NCI-H1694 treated with DMSO at 0.1 percent for 48 hours (cell line): Measurements from ENCODE around the gene KRTCAP2.
A peak's percentile ranks its signal among the peaks of the same experiment; 100 is the strongest.

ENCODE experiments used
- DNase-seq: peaks from one replicate; lab custom pipeline; 2025; lab: John Stamatoyannopoulos, UW

KRTCAP2 gene

GRCh38 chr1:155183775-155184221 is 10.7 kb upstream of the KRTCAP2 start:
- DNase-seq = no peak

- no peak for DNase-seq
These were observed 9.0 kb upstream of the KRTCAP2 start for GRCh38 chr1:155182052-155182550.

DNA sequence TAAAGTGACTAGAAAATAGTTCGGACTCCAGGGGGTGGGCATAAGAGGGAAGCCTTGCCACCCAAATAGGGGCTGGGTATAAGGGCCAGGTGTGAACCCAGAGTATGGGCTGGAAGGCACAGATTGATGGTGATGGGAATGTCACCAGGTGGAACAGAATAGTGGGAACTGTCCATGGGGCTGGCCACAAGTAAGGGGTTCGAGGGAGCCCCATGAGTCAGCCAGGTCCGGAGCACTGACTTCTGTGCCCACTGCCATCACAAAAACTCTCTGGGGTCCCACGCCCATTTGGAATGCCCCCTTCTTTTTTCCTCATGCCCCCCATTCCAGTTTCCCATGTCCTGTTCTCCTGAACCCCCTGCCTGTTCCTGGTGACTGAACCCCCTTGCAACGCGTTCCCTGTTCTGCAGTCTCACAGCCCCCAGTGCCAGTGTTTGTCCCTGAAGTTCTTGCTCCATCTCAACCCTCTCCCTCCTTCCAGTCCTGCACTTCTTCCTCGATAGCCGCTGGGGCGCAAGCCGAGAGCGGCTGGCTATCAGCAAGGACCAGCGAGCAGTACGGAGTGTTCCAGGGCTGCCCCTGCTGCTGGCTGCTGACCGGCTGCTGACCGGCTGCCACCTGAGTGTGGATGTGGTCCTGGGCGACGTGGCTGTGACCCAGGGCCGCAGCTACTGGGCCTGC is 8.4 kb upstream of the KRTCAP2 start:
- DNase-seq = no peak

- DNase-seq = no peak
These were observed 6.3 kb upstream of the KRTCAP2 start for GRCh38 chr1:155179112-155180031.

- DNase-seq = no peak
These were observed 5.5 kb upstream of the KRTCAP2 start for GRCh38 chr1:155178441-155179111.

- DNase-seq = no peak
These were observed 4.8 kb upstream of the KRTCAP2 start for GRCh38 chr1:155177918-155178281.

DNA sequence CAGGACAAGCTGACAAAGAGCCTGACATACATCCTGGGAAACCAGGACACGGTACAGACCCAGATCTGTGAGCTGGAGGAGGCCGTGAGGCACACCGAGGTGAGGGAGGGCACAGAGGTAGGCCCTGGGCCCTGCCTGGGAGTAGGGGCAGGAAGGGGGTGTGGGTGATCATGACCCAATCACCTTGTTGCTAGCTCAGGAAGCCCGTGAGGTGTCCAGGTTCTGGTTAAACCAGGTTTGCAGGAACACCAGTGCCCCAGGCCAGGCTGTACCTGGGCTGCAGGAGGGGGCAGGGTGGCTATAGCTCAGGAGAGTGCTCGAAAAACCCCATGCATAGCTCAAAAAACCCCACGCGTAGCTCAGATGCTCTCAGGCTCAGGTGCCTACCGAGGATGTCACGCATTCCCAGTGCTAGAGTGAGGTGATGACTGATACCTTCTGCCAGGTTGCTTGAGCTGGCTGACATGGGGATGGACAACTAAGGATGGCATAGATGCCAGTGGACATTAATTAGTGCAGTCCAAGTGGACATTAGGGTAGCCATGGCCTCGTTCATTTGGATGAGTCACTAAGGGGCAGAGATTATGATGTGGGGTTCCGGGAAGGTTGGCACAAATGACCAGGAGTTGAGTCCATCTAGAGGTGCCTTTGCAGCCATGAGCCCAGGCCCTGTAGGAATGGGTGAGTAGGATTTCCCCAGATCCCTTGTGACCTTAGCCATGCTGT is 4.3 kb upstream of the KRTCAP2 start:
- no peak for DNase-seq

DNA sequence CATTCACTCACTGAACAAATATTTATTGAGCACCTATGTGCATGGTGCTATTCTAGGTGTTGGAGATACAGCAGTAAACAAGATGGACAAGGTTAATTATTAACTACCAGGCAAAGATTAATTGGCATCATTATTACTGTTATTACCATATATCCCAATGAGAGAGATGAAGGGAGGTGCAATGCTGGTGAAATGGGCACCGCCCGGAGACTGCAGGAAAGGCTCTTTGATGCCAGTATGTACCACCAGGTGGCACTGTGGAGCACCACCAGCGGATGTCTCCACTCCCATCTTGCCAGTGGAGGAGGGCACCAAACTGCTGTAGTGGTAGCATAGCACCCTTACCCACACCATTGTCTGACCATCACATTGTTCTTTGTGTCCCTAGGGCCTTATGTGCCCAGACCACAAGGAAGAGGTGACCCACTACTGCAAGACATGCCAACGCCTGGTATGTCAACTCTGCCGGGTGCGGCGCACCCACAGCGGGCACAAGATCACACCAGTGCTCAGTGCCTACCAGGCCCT is 3.5 kb upstream of the KRTCAP2 start:
- peak; percentile 86 for DNase-seq

DNA sequence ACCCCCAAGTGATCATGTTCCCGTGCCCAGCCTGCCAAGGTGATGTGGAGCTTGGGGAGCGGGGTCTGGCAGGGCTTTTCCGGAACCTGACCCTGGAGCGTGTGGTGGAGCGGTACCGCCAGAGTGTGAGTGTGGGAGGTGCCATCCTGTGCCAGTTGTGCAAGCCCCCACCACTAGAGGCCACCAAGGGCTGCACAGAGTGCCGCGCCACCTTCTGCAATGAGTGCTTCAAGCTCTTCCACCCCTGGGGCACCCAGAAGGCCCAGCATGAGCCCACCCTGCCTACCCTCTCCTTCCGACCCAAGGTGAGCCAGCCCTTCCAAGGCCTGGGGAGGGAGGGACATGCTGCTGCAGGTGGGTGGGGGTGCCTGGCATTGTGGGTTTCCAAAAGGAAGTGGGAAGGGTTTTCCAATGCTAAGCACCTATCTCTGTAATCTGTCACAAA is 2.8 kb upstream of the KRTCAP2 start:
- peak; percentile 29 for DNase-seq

DNA sequence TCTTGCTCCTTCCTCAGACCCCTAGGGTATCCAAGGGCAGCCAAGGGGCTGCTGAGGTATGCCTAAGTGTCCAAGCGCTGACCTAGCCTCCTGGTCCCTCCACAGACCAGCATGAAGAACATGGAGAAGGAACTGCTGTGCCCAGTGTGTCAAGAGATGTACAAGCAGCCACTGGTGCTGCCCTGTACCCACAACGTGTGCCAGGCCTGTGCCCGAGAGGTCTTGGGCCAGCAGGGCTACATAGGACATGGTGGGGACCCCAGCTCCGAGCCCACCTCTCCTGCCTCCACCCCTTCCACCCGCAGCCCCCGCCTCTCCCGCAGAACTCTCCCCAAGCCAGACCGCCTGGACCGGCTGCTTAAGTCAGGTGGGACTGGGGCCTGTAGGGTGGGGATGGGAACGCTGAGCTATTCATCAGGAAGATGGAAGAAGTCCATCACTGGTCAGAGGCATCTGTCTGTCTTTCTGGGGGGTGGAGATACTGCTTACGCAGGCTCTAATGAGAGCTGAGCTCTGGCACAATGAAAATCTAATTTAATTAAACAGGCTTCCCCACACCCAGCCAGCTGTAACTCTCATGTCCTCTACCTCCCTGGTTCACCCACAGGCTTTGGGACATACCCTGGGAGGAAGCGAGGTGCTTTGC is 2.3 kb upstream of the KRTCAP2 start:
- DNase-seq = no peak

- peak; percentile 70 for DNase-seq
These were observed 1.5 kb upstream of the KRTCAP2 start for GRCh38 chr1:155174324-155175280.

DNA sequence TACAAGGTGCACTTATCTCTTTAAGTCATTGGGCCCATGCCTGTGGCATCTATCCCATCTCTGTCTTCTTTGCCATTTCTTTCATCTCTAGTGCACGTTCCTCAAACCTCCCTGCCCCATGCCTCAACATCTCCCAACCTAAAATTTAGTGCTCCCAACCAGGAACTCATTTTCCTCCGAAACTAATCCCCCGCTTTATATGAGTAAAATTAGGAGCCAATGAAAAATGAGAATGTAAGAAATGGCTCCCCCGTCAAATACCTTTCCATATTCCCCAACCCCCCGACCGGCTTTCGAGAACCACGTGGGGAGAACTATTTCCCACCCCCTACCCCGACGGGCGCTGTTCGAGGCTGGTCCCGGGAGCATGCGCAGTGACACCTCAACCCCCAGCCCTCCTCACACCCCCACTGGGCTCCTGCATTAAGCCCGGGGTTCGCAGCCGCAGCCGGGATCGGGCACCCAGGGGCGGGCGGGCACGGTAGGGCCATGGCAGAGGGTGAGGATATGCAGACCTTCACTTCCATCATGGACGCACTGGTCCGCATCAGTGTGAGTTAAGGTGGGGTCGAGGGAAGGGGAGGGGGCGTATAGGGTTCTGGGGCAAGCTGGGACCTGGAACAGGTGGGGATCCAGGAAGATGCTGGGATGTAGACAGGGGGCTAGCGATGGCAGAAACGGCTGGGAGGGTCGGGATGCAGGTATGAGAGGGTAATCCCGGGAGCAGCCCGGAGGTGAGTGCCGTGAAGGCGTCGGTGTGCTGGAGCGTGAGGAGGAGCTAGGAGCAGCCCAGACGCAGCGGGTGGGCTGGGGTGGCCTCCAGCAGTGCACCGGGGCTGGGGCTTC is 597 bp upstream of the KRTCAP2 start, which contains the start of gene TRIM46:
TRIM46 (plus strand) TSS at position 372 of the 846 bp plus-strand sequence; CDS start at position 490, 118 bp downstream.
- DNase-seq = peak; percentile 91

GRCh38 chr1:155171836-155172731 is 1.0 kb downstream of the KRTCAP2 start:
- no peak for DNase-seq

DNA sequence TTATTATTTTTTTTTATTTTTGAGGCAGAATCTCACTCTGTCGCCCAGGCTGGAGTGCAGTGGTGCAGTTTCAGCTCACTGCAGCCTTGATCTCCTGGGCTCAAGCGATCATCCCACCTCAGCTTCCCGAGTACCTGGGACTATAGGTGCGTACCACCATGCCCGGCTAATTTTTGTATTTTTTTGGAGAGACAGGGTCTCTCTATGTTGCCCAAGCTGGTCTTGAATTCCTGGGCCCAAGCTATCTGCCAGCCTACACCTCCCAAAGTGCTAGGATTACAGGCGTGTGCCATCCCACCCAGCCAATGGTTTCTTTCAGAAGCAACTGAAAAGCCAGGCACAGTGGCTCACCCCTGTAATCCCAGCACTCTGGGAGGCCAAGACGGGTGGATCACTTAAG is 2.3 kb downstream of the KRTCAP2 start:
- no peak for DNase-seq

- DNase-seq = no peak
These were observed 2.9 kb downstream of the KRTCAP2 start for GRCh38 chr1:155170101-155170785.

GRCh38 chr1:155169541-155169940 is 3.6 kb downstream of the KRTCAP2 start:
- no peak for DNase-seq
